SKM-1 treated with dmso at 0.1 percent for 144 hours (cell line): Measurements from ENCODE around the gene DHRS4.
"Not testable (repeated sequence)": the region's sequence is repeated elsewhere in the genome, so short reads cannot be mapped to it uniquely, and the experiment has no call there.

Source experiments
- DNase-seq: peaks from one replicate; lab custom pipeline; 2025; ENCODE audit not compliant: unreplicated experiment; lab: John Stamatoyannopoulos, UW

DHRS4 gene

DNA sequence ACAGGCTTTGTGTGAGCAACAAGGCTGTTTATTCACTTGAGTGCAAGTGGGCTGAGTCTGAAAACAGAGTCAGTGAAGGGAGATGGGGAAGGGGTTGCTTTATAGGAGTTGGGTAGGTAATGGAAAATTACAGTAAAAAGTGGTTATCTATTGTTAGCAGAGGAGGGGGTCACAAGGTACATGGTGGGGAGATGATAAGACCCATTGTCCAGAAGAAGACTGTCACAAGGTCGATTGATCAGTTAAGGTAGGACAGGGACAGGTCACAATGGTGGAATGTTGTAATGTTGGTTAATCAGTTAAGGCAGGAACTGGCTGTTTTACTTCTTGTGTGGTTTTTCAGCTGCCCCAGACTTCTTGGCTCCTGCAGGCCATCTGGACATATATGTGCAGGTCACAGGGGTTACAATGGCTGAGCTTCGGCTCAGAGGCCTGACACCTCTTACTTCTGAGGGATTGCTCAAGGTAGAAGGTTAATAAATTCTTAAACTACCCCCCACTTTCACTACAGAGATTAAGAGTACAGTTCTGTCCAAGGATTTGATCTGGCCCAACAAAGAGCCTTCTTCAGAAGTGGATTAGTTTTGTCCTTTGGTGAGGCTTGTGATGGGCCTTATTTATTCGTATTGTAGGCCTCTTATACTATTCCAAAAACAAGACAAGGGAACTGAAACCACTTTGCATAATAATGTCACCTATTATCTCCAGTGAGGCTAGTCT, 13.8 kb upstream of the DHRS4 start:
- DNase-seq: no peak

DNA sequence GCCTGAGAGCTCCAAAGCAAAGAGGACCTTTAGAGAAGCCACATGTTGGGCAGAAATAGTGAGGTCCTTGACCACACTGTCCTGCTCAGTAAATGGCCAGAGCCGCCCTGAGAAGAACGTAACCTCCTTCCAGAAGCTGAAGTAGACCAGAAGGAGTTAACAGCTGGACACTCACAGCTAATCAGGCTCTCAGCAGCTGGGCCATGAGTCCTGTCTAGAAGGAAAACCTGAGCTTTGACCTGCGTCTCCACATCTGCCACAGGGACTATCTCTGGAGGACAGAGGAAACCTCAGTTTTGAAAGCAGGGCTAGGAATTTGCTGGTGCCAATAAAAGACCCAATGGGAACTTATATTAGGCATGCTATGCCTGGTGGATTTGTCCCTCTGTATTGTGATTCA, 12.3 kb upstream of the DHRS4 start:
- DNase-seq: no peak

DNA sequence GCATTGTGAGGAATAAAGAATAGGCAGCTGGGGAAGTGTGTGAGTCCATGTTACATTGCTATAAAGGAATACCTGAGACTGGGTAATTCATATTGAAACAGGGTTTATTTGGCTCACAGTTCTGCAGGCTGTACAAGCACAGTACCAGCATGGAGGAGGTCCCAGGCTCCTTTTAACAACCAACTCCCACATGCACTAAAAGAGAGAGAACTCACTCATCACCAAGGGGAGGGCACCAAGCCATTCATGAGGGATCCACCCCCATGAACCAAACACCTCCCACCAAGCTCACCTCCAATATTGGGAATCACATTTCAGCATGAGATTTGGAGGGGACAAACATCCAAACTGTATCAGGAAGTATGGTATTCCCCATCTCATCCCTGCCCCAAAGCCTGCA, 11.9 kb upstream of the DHRS4 start:
- no peak for DNase-seq

DNA sequence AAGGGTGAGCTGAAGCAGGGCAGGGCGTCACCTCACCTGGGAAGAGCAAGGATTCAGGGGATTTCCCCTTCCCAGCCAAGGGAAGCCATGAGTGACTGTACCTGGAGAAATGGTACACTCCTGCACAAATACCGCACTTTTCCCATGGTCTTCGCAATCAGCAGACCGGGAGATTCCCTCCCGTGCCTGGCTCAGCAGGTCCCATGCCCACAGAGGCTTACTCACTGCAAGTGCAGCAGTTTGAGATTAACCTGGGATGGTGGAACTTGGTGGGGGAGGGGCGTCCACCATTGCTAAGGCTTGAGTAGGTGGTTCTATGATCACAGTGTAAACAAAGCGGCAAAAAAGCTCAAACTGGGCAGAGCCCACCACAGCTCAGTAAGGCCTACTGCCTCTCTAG, 11.0 kb upstream of the DHRS4 start:
- DNase-seq: no peak

DNA sequence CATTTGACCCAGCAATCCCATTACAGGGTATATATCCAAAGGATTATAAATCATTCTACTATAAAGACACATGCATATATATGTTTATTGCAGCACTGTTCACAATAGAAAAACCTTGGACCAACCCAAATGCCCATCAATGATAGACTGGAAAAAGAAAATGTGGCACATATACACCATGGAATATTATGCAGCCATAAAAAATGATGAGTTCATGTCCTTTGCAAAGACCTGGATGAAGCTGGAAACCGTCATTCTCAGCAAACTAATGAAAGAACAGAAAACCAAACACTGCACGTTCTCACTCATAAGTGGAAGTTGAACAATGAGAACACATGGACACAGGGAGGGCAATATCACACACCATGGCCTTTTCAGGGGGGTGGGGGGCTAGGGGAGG, 4.5 kb upstream of the DHRS4 start:
- DNase-seq: not testable (repeated sequence)

DNA sequence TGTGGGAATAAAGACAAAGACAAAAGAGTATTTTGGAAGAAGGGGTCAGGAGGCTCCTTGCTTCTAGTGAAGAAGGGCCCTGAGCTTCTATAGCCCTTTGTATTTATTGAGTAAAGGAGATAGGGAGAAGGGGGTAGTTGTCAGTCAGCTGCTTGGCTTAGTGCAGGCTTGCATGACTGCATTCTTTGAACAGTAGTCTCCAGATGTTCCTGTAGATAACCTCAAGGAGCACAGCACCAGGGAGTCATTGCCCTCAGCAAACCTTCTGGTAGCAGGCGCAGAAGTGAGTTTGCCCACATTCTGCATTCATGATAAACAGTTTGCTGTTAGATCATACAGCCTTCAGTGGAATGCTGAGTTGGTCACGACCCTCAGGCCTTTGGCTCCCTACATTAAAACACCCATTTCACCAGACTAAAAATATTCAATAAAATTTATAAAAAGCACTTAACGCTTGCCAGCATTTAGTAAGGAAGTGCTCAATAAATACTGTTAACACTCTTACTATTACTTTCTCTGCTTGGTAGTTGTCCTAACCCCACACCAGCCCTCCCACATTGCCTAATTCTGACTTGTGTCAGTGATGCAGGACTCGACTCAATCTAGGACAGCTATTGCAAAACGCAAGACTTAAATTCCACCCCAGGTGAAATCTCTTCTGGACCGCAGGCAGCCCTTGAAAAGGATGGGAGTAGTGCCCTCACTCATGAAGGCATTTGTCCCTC, 3.0 kb upstream of the DHRS4 start:
- no peak for DNase-seq

DNA sequence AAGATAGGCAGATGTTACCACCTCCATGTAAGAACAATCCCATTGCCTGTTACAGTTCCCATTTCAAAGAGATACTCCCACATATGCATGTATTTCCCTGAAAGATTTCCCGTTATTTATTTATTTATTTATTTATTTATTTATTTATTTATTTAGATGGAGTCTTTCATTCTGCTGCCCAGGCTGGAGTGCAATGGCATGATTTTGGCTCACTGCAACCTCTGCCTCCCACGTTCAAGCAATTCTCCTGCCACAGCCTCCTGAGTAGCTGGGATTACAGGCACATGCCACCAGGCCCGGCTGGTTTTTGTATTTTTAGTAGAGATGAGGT, 2.5 kb upstream of the DHRS4 start:
- not testable (repeated sequence) for DNase-seq

DNA sequence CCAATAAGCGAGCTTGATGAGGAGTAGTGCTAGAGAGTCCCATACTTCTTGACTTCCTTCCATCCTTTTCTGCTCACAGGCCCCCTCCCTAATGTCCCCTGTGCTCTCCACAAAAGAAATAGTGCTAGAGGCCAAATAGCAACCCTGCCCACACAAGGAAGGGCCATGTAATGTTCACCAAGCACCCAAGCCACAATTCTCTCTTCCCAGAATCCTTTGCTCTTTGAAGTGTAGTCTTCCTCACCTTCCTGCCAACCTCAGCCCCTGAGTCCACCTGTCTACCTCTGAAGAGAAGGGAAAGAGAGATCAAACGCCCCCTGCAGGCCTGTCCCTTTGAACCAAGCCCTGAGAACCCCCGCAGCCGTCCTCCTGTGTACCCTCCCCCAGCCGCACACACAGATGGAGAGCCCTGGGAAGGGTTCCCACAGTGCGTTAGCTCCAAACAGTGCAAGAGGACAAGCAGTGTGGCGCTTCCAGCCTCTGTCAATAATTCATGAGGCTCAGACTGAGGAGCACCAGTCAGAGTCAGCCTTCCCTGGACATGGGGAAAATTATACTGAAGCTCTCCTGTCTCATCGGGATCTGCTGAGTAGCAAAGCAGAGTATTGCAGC, 1.9 kb upstream of the DHRS4 start:
- no peak for DNase-seq

DNA sequence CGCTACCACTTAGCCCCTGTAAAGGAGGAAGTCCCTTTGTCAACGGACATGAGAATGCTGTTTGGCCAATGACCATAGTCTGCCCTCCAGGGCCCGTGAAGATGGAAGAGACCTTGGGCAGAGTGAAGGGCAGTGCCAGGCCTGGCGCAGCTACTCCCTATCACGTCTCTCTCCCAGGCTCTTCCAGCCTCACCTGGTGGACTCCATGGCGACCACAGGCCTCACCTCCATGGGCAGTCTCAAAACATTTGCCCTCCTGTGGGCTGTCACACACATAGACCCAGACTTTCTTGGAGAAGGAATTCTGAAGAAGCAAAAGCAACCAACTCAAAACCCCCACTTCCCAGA, 480 bp upstream of the DHRS4 start:
- not testable (repeated sequence) for DNase-seq

DNA sequence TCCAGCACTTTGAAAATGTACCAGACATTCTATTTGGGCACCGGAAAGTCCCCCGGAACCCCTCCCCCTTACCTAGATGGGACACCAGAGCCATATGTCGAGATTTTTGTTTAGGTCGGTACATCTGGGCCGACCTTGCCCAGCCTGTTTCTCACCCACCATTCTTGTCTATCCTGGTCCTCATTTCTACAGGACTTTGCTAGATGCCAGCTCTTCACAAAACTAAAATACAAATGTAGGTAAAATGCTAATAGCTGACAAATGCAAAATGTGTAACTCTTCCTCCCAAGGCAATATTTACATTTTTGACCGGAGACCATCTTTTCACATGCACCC, 677 bp downstream of the DHRS4 start:
- DNase-seq: not testable (repeated sequence)

DNA sequence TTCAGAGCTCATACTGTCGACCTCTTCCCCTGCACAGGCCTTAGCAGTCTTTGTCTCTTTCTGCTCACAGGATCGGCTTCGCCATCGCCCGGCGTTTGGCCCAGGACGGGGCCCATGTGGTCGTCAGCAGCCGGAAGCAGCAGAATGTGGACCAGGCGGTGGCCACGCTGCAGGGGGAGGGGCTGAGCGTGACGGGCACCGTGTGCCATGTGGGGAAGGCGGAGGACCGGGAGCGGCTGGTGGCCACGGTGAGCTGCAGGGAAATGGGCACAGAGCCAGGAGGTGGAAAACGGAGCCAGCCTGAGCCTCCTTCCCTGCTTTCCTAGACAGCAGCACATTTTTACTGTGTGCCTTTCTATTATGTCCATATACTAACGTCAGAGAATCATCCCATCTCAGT, 1.4 kb downstream of the DHRS4 start:
- not testable (repeated sequence) for DNase-seq

DNA sequence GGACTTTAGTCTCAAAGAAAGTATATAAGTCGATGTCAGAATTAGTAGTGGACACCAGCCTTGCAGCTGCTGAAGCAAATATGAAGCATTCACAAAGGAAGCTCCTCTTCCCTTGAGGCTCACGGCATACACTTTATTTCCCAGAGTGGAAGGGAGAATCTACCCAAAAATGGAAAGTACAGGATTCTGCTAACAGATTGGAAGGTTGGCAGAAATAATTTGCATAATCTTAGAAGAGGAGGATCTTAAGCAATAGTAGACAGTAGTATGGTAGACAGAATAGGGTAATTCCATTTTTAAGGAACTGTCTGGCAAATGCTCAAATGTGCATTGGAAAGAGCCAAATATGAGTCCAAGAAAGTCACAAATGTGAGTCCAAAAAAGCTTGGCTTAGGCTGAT, 2.2 kb downstream of the DHRS4 start:
- not testable (repeated sequence) for DNase-seq

DNA sequence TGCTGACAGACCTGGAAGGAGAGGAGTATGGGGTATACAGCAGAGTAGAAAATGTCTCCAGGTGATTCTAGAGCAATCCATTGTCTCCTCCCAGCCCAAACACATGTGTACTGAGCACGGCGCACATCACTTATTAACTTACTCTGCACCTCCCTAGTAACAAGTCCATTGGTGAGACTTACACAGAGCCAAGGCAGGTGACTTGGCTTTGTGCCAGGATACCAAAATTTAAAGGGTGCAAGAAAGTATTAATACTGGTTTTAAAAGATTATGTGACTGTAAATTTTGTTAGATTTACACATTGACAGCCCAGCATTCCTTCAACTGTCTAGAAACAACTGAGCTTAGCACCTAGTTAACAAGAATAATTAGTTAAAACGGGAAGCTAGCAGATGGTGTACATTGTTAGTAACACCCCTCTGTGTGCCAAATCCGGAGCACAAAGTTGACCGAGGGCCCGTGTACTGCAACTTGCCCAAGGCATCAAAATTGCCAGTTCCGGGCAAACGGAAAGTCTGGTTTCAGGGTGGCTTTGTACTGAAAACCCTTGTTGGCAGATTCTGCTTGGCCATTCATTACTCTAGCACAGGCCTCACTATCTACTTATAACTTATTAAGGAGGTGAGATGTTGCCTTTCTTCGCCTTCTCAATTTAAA, 4.5 kb downstream of the DHRS4 start:
- DNase-seq: not testable (repeated sequence)

DNA sequence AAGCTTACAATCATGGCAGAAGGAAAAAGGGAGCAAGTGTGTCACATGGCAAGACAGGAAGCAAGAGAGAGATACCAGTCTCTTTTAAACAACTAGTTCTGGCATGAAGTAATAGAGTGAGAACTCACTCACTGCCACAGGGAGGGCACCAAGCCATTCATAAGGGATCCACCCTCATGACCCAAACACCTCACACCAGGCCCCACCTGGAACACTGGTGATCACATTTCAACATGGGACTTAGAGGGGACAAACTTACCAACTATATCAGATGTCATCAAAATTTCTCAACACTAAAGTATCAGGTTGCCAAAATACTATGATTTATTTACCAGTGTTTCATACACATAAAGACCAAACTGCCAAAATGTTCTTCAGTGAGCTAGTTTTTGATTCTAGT, 7.3 kb downstream of the DHRS4 start:
- DNase-seq: not testable (repeated sequence)

DNA sequence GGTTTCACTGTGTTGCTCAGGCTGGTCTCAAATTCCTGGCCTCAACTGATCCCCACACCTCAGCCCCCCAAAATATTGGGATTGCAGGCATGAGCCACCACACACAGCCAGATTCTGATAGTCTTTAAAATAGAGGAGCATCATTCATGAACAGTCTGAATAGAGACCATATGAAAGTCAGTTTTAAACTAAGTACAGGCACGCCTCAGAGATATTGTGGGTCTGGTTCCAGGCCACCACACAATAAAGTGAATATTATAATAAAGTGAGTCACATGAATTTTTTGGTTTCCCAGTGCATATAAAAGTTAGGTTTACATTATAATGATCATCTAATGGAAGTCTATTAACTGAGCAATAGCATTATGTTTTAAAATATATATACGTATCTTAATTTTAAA, 8.1 kb downstream of the DHRS4 start:
- DNase-seq: not testable (repeated sequence)

DNA sequence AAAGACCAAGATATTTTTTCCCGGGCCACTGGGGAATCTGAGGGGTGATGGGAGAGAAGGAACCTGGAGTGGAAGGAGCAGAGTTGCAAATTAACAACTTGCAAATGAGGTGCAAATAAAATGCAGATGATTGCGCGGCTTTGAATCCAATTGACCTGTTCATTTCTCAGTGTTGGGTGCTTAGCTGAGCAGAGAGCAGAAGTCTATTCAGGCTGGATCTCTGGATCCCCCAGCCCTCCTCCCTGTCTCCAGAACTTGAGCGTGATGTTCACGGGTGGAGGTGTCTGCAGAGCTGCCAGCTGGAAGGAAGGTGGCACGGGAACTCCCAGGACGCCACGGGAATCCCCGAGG, 15.5 kb downstream of the DHRS4 start:
- not testable (repeated sequence) for DNase-seq

DNA sequence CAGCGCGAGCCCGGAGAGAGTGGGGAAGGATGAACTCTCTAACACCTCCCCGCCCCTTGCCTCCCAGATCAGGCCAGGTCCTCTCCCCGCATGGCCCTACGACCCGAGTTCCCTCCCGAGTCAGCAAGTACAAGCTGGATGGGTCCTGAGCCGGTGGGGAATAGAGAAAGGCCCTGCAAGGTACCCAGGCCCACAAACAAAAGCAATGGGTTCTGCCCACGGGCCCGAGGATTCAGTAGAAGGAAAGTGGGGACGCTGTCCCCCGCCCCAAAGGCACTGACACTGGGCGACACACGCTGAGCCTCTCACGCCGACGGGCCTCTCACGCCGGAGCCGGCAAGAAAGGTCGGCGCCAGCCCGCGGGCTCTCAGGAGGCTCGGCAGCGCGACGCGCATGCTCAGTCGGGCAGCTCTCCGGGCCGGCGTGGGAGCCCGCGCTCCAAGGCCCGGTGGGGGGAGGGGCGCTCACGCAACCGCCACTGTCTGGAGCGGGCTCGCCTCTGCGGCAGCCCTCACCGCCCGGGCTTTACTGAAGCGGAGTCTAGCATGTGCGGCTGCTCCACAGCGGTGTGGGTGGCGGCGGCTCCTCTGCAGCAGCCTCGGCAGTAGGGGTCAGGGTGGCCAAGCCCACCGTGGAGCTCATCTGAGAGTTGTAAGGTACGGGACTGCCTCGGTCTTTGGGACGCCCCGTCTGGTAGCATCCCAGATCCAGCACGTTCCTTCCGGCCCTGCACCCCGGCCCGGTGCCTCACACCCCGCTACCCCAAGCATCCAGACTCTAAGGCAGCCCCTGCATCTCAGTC, 16.1 kb downstream of the DHRS4 start:
- DNase-seq: not testable (repeated sequence)

DNA sequence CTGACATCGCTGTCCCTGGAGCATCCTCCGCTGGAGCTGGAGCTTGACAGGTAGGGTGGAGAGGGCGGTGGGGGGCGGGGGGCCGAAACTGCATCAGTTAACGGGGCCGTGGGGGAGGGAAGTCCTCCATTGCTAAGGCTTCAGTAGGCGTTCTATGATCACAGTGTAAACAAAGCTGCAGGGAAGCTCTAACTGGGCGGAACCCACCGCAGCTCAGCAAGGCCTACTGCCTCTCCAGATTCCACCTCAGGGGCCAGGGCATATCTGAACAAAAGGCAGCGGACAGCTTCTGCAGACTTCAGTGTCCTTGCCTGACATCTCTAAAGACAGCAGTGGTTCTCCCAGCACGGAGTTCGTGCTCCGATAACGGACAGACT, 16.7 kb downstream of the DHRS4 start:
- DNase-seq: not testable (repeated sequence)

DNA sequence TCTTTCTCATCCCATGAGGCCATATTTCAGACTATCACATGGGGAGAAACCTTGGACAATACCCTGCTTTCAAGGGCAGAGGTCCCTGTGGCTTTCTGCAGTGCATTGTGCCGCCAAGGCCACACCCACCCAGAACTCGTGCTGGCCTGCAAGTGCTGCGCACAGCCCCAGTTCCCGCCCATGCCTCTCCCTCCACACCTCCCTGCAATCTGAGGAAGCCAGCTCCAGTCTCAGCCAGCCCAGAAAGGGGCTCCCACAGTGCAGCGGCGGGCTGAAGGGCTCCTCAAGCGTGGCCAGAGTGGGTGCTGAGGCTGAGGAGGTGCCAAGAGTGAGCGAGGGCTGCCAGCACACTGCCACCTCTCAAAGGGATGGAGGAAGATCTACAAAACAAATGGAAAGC, 19.6 kb downstream of the DHRS4 start:
- not testable (repeated sequence) for DNase-seq

DNA sequence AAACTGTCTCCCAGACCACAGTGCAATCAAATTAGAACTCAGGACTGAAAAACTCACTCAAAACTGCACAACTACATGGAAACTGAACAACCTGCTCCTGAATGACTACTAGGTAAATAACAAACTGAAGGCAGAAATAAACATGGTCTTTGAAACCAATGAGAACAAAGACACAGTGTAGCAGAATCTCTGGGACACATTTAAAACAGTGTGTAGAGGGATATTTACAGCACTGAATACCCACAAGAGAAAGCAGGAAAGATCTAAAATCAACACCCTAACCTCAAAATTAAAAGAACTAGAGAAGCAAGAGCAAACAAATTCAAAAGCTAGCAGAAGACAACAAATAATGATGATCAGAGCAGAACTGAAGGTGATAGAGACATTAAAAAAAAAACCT, 20.5 kb downstream of the DHRS4 start:
- DNase-seq: not testable (repeated sequence)

DNA sequence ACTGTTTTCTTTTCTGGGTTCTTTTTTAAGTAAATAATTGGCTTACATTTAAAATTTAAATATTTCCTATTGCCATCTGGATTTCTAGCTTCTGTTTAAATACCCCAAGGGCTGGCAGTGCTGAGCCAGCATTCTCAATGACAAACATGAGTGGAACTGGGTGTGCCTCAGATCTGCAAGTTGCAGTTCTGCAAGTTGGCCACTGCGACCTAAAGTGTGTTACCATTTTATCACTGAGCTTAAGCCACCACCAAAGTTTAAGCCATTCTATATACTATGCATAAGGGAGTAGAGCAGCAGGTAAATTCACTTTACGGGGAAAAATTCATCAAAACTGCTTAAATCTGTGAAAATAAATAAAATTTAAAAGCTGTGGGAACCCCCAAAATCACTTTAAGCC, 23.6 kb downstream of the DHRS4 start:
- DNase-seq: not testable (repeated sequence)
